PFSK-1 (cell line): ENCODE data around the gene MACROH2A1.

ENCODE experiments used
- POLR2AphosphoS5 ChIP-seq: IDR thresholded peaks from 2 replicates; pipeline ENCODE4 v1.6.1; 2012; ENCODE audit warnings: low read depth, mild to moderate bottlenecking, control low read depth, low read length, moderate library complexity
- REST ChIP-seq, 2 experiments: IDR thresholded peaks; 2 replicates each; pipeline versions ENCODE4 v1.6.1 to v1.8.0; 2011 to 2012; ENCODE audit warnings: low read depth in 2 of 2, low read length in 2 of 2, control low read depth in 1 of 2, inconsistent platforms in 1 of 2, mild to moderate bottlenecking in 1 of 2, moderate library complexity in 1 of 2; ENCODE audit not compliant: insufficient read depth in 1 of 2
- SIN3A ChIP-seq: IDR thresholded peaks from 2 replicates; pipeline ENCODE4 v1.6.1; 2012; ENCODE audit warnings: mild to moderate bottlenecking, low read length, moderate library complexity, borderline replicate concordance; ENCODE audit not compliant: insufficient read depth
- TAF1 ChIP-seq: IDR thresholded peaks from 2 replicates; pipeline ENCODE4 v1.6.1; 2012; ENCODE audit warnings: low read length, control low read depth, borderline replicate concordance; ENCODE audit not compliant: insufficient read depth

- no peak for TF ChIP-seq REST (IDR thresholded peaks at IDR 0.05; ENCODE audit: insufficient read depth in 1 of 2, low read depth in 2 of 2, low read length in 2 of 2)
- TF ChIP-seq TAF1: no peak
- TF ChIP-seq POLR2AphosphoS5: no peak
- TF ChIP-seq SIN3A: no peak
These were observed 79.0 kb downstream of the MACROH2A1 start for GRCh38 chr5:135319928-135320606.
